H9 (cell line): ENCODE measurements around the gene SWAP70. TPM values are rescaled to one million over a fixed set of nuclear protein-coding genes. Genes with fewer than 3 reads are reported as not detected.

Experiments used
- DNase-seq: peaks from one replicate; pipeline ENCODE4 v3.0.0-alpha.2; 2017
- H2AFZ ChIP-seq: one replicate; pipeline ENCODE4 v1.6.1; 2013; ENCODE audit warnings: mild to moderate bottlenecking, low read length, control low read depth, moderate library complexity
- H2AK5ac ChIP-seq: 2 replicates; pipeline ENCODE4 v1.6.1; 2013; ENCODE audit warnings: low read length, control low read depth, mixed read lengths; ENCODE audit not compliant: insufficient read length
- H2BK120ac ChIP-seq: one replicate; pipeline ENCODE4 v1.6.1; 2013; ENCODE audit warnings: low read depth, mild to moderate bottlenecking, low read length, control low read depth, inconsistent platforms; ENCODE audit not compliant: poor library complexity, severe bottlenecking
- H2BK12ac ChIP-seq: 2 replicates; pipeline ENCODE4 v1.6.1; 2013; ENCODE audit warnings: low read length, control low read depth, mixed read lengths, low read depth; ENCODE audit not compliant: insufficient read length
- H2BK15ac ChIP-seq: 2 replicates; pipeline ENCODE4 v1.6.1; 2013; ENCODE audit warnings: low read depth, low read length, control low read depth
- H2BK20ac ChIP-seq: one replicate; pipeline ENCODE4 v1.6.1; 2013; ENCODE audit warnings: low read depth, mild to moderate bottlenecking, low read length, control low read depth, inconsistent platforms; ENCODE audit not compliant: poor library complexity, severe bottlenecking
- H2BK5ac ChIP-seq: 2 replicates; pipeline ENCODE4 v1.6.1; 2013; ENCODE audit warnings: low read length, control low read depth, mixed read lengths; ENCODE audit not compliant: insufficient read length
- H3K14ac ChIP-seq: 2 replicates; pipeline ENCODE4 v1.6.1; 2013; ENCODE audit warnings: low read length, control low read depth; ENCODE audit not compliant: insufficient read depth
- H3K18ac ChIP-seq: 2 replicates; pipeline ENCODE4 v1.6.1; 2013; ENCODE audit warnings: low read depth, mild to moderate bottlenecking, mixed read lengths, low read length, control low read depth; ENCODE audit not compliant: insufficient read length
- H3K23ac ChIP-seq: 2 replicates; pipeline ENCODE4 v1.6.1; 2013; ENCODE audit warnings: low read length, control low read depth, mixed read lengths, low read depth; ENCODE audit not compliant: insufficient read length
- H3K23me2 ChIP-seq: 2 replicates; pipeline ENCODE4 v1.6.1; 2013; ENCODE audit warnings: low read depth, mild to moderate bottlenecking, mixed read lengths, low read length, control low read depth; ENCODE audit not compliant: insufficient read length, poor library complexity, severe bottlenecking
- H3K27ac ChIP-seq: 2 replicates; pipeline ENCODE4 v1.5.1; 2013; ENCODE audit warnings: low read length, control low read depth, mixed read lengths, low read depth; ENCODE audit not compliant: insufficient read length
- H3K27me3 ChIP-seq: 2 replicates; pipeline ENCODE4 v1.6.1; 2013; ENCODE audit warnings: low read length, control low read depth, inconsistent platforms; ENCODE audit not compliant: insufficient read depth
- H3K4ac ChIP-seq: 2 replicates; pipeline ENCODE4 v1.6.1; 2013; ENCODE audit warnings: low read depth, mild to moderate bottlenecking, control low read depth, inconsistent platforms, low read length, moderate library complexity
- H3K4me1 ChIP-seq: 2 replicates; pipeline ENCODE4 v1.6.1; 2013; ENCODE audit warnings: low read length, control low read depth, inconsistent platforms; ENCODE audit not compliant: insufficient read depth
- H3K4me2 ChIP-seq: 2 replicates; pipeline ENCODE4 v1.6.1; 2013; ENCODE audit warnings: low read length, control low read depth, mixed read lengths; ENCODE audit not compliant: insufficient read length, insufficient read depth
- H3K56ac ChIP-seq: 2 replicates; pipeline ENCODE4 v1.6.1; 2013; ENCODE audit warnings: low read depth, mild to moderate bottlenecking, mixed read lengths, low read length, control low read depth; ENCODE audit not compliant: insufficient read length
- H3K79me1 ChIP-seq: 2 replicates; pipeline ENCODE4 v1.6.1; 2013; ENCODE audit warnings: low read depth, mild to moderate bottlenecking, moderate library complexity, low read length, control low read depth, inconsistent platforms; ENCODE audit not compliant: insufficient read depth, poor library complexity, severe bottlenecking
- H3K79me2 ChIP-seq: 2 replicates; pipeline ENCODE4 v1.6.1; 2013; ENCODE audit warnings: low read length, control low read depth, inconsistent platforms; ENCODE audit not compliant: insufficient read depth
- H3K9ac ChIP-seq: 2 replicates; pipeline ENCODE4 v1.6.1; 2013; ENCODE audit warnings: low read length, control low read depth, mixed read lengths; ENCODE audit not compliant: insufficient read length; ENCODE audit errors: extremely low read depth
- H3K9me3 ChIP-seq: one replicate; pipeline ENCODE4 v1.6.1; 2013; ENCODE audit warnings: low read depth, low read length, inconsistent platforms; ENCODE audit not compliant: control insufficient read depth
- H3T11ph ChIP-seq: one replicate; pipeline ENCODE4 v1.6.1; 2013; ENCODE audit warnings: mild to moderate bottlenecking, low read length, control low read depth, inconsistent platforms
- H4K20me1 ChIP-seq: one replicate; pipeline ENCODE4 v1.6.1; 2013; ENCODE audit not compliant: control insufficient read depth, insufficient read length, insufficient read depth
- H4K5ac ChIP-seq: 2 replicates; pipeline ENCODE4 v1.6.1; 2013; ENCODE audit warnings: low read depth, mild to moderate bottlenecking, mixed read lengths, low read length, control low read depth; ENCODE audit not compliant: insufficient read length
- H4K8ac ChIP-seq: replicated peaks from 2 replicates; pipeline ENCODE4 v1.6.1; 2013; ENCODE audit warnings: low read length, control low read depth, mixed read lengths, low read depth; ENCODE audit not compliant: insufficient read length
- H4K91ac ChIP-seq: 2 replicates; pipeline ENCODE4 v1.6.1; 2013; ENCODE audit warnings: low read depth, mild to moderate bottlenecking, moderate library complexity, mixed read lengths, low read length, control low read depth; ENCODE audit not compliant: insufficient read length
- H3K27ac Mint-ChIP-seq, 3 experiments: 2 replicates in 2 of 3; 3 replicates in 1 of 3; pipeline ENCODE4 v1.8.0; 2020 to 2021; ENCODE audit warnings: mixed read lengths in 3 of 3, mild to moderate bottlenecking in 1 of 3, moderate library complexity in 1 of 3
- H3K27me3 Mint-ChIP-seq: 2 replicates; pipeline ENCODE4 v1.8.0; 2021; ENCODE audit warnings: low read depth, mild to moderate bottlenecking, moderate library complexity, mixed read lengths
- H3K36me3 Mint-ChIP-seq, 3 experiments: 2 replicates in 2 of 3; 3 replicates in 1 of 3; pipeline ENCODE4 v1.8.0; 2020 to 2021; ENCODE audit warnings: low read depth in 3 of 3, mixed read lengths in 3 of 3; ENCODE audit not compliant: insufficient read depth in 1 of 3
- H3K4me1 Mint-ChIP-seq, 2 experiments: 2 replicates each; pipeline ENCODE4 v1.8.0; 2020; ENCODE audit warnings: mixed read lengths in 2 of 2
- H3K4me3 Mint-ChIP-seq, 2 experiments: 2 replicates in 1 of 2; 3 replicates in 1 of 2; pipeline ENCODE4 v1.8.0; 2020 to 2021; ENCODE audit warnings: mild to moderate bottlenecking in 2 of 2, mixed read lengths in 2 of 2, moderate library complexity in 1 of 2
- H3K9me3 Mint-ChIP-seq, 2 experiments: 2 replicates in 1 of 2; 3 replicates in 1 of 2; pipeline ENCODE4 v1.8.0; 2020; ENCODE audit warnings: mild to moderate bottlenecking in 2 of 2, mixed read lengths in 2 of 2, moderate library complexity in 1 of 2
- WGBS: extraction: QIAGEN DNeasy Blood & Tissue Kit; methylation state at CpG from one replicate; pipeline ENCODE4 v1.1.7; 2013; ENCODE audit warnings: missing lambda C conversion rate, low lambda C conversion rate, mixed read lengths; ENCODE audit not compliant: insufficient read length; ENCODE audit errors: extremely low coverage; 5-methylcytosine and 5-hydroxymethylcytosine counted together
- total RNA-seq: library from RNA; stranded (reverse); gene quantifications from 2 replicates; pipeline ENCODE4 v1.2.1, GENCODE V29; 2021
- TF ChIP-seq, protein P1 (sequence below): fragments of 200-600 bp; sonication (generic); conservative IDR thresholded peaks from 3 replicates; pipeline ENCODE4 v1.8.0; 2021; ENCODE audit warnings: antibody characterized with exemption, mild to moderate bottlenecking

SWAP70 gene
- total RNA-seq, 1 experiment from 2014 or later: 34.4 TPM

DNA sequence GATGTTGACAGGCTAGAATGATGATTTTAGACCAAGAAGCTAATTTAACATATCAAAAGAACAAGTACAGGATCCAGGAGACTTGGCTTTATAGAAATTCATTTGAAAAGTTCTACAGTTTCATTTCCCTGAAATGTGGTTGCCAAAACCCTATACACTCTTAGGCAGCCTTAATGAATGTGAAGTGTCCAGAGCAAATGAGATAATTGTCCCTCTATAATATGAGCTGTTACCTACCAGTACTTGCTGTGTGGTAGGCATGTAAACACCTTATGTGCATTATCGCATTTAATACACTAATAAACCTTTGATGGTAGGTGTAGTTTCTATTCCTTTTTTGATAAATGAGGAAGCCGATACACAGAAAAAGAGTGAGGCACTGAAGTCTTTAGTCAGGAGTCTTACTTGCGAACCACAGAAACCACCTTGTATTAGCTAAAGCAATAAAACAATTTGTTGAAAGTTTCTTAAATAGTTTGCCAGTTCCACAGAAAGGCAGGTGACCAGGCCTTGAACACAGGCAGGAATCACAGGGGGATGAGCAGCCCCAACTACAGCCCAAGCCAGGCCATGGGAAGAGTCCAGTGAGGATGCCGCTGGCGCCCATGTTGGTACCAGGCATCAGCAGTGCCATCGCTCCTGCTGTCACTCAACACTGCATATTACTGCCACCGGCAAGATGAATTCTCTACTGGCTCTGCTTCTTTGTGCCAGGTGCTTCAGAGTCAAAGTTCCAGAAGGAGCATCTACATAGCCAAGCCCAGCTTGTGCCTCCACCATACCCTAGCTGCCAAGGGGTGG, 81.7 kb downstream of the SWAP70 start:
- Histone ChIP-seq H2BK120ac (no peak overlapping the region), H4K20me1 (no peaks in the 10 kb centered on the region), H3K4ac (no peak overlapping the region), H3K27me3 (no peaks in the 10 kb centered on the region), H3K79me1 (no peaks in the 10 kb centered on the region), H2AK5ac (no peak overlapping the region), H3K14ac (no peak overlapping the region), H4K8ac (no peak overlapping the region), H2BK20ac (no peak overlapping the region), H3K56ac (no peak overlapping the region), H2AFZ (no peak overlapping the region), H2BK12ac (no peak overlapping the region), H3K4me2 (no peak overlapping the region), H3K23ac (no peak overlapping the region), H3K9ac (no peak overlapping the region), H3K79me2 (no peaks in the 10 kb centered on the region), H4K5ac (peak overlapping the region; percentile 14), H3K9me3 (no peaks in the 10 kb centered on the region), H3K27ac (no peak overlapping the region), H2BK5ac (no peak overlapping the region), H2BK15ac (no peak overlapping the region), H4K91ac (no peak overlapping the region), H3K18ac (no peak overlapping the region), H3K23me2 (no peaks in the 10 kb centered on the region), H3T11ph (no peak overlapping the region), H3K4me1 (no peaks in the 10 kb centered on the region)
- WGBS: no CpG with 5 or more reads among the region's 7 CpGs
- Mint-ChIP-seq H3K4me3 (no peak overlapping the region), H3K4me1 (peaks cover 14 to 15% of the 10 kb centered on the region in 2 experiments), H3K36me3 (peaks cover 32 to 53% (median 52%) of the 10 kb centered on the region in 3 experiments), H3K9me3 (peaks cover 4 to 5% of the 10 kb centered on the region in 2 experiments; a peak in 3 of 5 replicates), H3K27ac (no peak overlapping the region; a peak in 1 of 7 replicates), H3K27me3 (no peaks in the 10 kb centered on the region; the same call in 1 of the 2 replicates)
- TF ChIP-seq, protein P1, sequence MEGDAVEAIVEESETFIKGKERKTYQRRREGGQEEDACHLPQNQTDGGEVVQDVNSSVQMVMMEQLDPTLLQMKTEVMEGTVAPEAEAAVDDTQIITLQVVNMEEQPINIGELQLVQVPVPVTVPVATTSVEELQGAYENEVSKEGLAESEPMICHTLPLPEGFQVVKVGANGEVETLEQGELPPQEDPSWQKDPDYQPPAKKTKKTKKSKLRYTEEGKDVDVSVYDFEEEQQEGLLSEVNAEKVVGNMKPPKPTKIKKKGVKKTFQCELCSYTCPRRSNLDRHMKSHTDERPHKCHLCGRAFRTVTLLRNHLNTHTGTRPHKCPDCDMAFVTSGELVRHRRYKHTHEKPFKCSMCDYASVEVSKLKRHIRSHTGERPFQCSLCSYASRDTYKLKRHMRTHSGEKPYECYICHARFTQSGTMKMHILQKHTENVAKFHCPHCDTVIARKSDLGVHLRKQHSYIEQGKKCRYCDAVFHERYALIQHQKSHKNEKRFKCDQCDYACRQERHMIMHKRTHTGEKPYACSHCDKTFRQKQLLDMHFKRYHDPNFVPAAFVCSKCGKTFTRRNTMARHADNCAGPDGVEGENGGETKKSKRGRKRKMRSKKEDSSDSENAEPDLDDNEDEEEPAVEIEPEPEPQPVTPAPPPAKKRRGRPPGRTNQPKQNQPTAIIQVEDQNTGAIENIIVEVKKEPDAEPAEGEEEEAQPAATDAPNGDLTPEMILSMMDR: no peak
- no peak for DNase-seq
